GM12874 (cell line): ENCODE measurements around the gene PROSER2.

Source experiments
- CTCF ChIP-seq: IDR thresholded peaks from 2 replicates; pipeline ENCODE4 v1.5.1; 2011; ENCODE audit warnings: low read depth, mild to moderate bottlenecking, control low read depth, low read length, moderate library complexity; ENCODE audit not compliant: insufficient read depth

The PROSER2 gene

GRCh38 chr10:11837372-11838161, 14.4 kb downstream of the PROSER2 start:
- no peak for TF ChIP-seq CTCF

GRCh38 chr10:11838298-11838852, 15.2 kb downstream of the PROSER2 start:
- TF ChIP-seq CTCF, result no peak

- TF ChIP-seq CTCF, result no peak
Observed at GRCh38 chr10:11841375-11841774, 18.2 kb downstream of the PROSER2 start.

GRCh38 chr10:11842411-11842810, 19.3 kb downstream of the PROSER2 start:
- no peak for TF ChIP-seq CTCF

GRCh38 chr10:11845113-11845512, 22.0 kb downstream of the PROSER2 start:
- TF ChIP-seq CTCF, result no peak

- TF ChIP-seq CTCF, result no peak
Observed at GRCh38 chr10:11846542-11846941, 23.4 kb downstream of the PROSER2 start.

- no peak for TF ChIP-seq CTCF
Observed at GRCh38 chr10:11849277-11849676, 26.1 kb downstream of the PROSER2 start.
